H1 (cell line): ENCODE data around the gene CYP26A1. TPM values are rescaled to one million over a fixed set of nuclear protein-coding genes. Genes with fewer than 3 reads are reported as not detected.

ENCODE experiments used
- BCL11A ChIP-seq, 2 experiments: IDR thresholded peaks; one replicate each; pipeline ENCODE4 v1.6.1; 2011; ENCODE audit warnings: low read depth in 2 of 2, low read length in 2 of 2, mild to moderate bottlenecking in 2 of 2
- CBX8 ChIP-seq: fragments of 300-800, 300-1000 bp; sonication (generic); IDR thresholded peaks from 2 replicates; pipeline ENCODE4 v1.7.1; 2016; ENCODE audit warnings: low read depth, low read length, borderline replicate concordance
- CHD1 ChIP-seq: IDR thresholded peaks from 2 replicates; pipeline ENCODE4 v1.6.1; 2012; ENCODE audit warnings: low read depth, low read length, improper control_type of control experiment
- GABPA ChIP-seq: IDR thresholded peaks from 2 replicates; pipeline ENCODE4 v1.6.1; 2011; ENCODE audit warnings: mild to moderate bottlenecking, low read length, moderate library complexity, borderline replicate concordance; ENCODE audit not compliant: insufficient read depth
- HDAC2 ChIP-seq, 2 experiments: fragments of 300-600 bp in 1 of 2; sonication (generic) in 1 of 2; IDR thresholded peaks; 2 replicates each; pipeline ENCODE4 v1.6.1; 2011 to 2012; ENCODE audit warnings: low read depth in 2 of 2, low read length in 2 of 2, mild to moderate bottlenecking in 2 of 2, moderate library complexity in 2 of 2, borderline replicate concordance in 1 of 2, inconsistent platforms in 1 of 2
- NANOG ChIP-seq: IDR thresholded peaks from 2 replicates; pipeline ENCODE4 v1.6.1; 2011; ENCODE audit warnings: low read length, low read depth, mild to moderate bottlenecking, inconsistent platforms; ENCODE audit not compliant: insufficient read depth, poor library complexity, severe bottlenecking
- POLR2AphosphoS5 ChIP-seq: IDR thresholded peaks from 2 replicates; pipeline ENCODE4 v1.6.1; 2011; ENCODE audit warnings: low read depth, low read length
- POU5F1 ChIP-seq: IDR thresholded peaks from 2 replicates; pipeline ENCODE4 v1.6.1; 2011; ENCODE audit warnings: low read depth, mild to moderate bottlenecking, low read length, moderate library complexity
- RAD21 ChIP-seq, 2 experiments: IDR thresholded peaks in 1 of 2; conservative IDR thresholded peaks in 1 of 2; 2 replicates each; pipeline ENCODE4 v1.6.1; 2011; ENCODE audit warnings: low read depth in 2 of 2, low read length in 2 of 2, improper control_type of control experiment in 1 of 2, inconsistent platforms in 1 of 2, mild to moderate bottlenecking in 1 of 2, moderate library complexity in 1 of 2
- RXRA ChIP-seq: IDR thresholded peaks from 2 replicates; pipeline ENCODE4 v1.6.1; 2011; ENCODE audit warnings: low read depth, mild to moderate bottlenecking, low read length, moderate library complexity; ENCODE audit not compliant: insufficient read depth
- SAP30 ChIP-seq: fragments of 300-600 bp; sonication (generic); IDR thresholded peaks from 2 replicates; pipeline ENCODE4 v1.7.1; 2012; ENCODE audit warnings: low read length, moderate library complexity, mild to moderate bottlenecking, inconsistent platforms; ENCODE audit not compliant: insufficient read depth, insufficient replicate concordance
- TBP ChIP-seq: IDR thresholded peaks from 2 replicates; pipeline ENCODE4 v1.6.1; 2011; ENCODE audit warnings: low read depth, low read length, improper control_type of control experiment
- TEAD4 ChIP-seq: IDR thresholded peaks from 2 replicates; pipeline ENCODE4 v1.6.1; 2012; ENCODE audit warnings: low read depth, low read length, inconsistent platforms, mixed read lengths
- polyA plus RNA-seq, 7 experiments: library from polyadenylated mRNA; depleted of rRNA in 3 of 7; stranded (reverse) in 5 of 7; unstranded in 2 of 7; fragments of >200 nt in 5 of 7; fragments of 200-250 nt in 2 of 7; gene quantifications; 1 replicate in 5 of 7; 2 replicates in 1 of 7; 4 replicates in 1 of 7; pipeline versions ENCODE4 v1.2.1 to v1.2.3, GENCODE V29; 2011 to 2013; ENCODE audit warnings: missing spikeins in 2 of 7, mixed read lengths in 2 of 7
- total RNA-seq: library from RNA; stranded (reverse); fragmentation: NEBNext Ultra II Directional; extraction: Animal tissue kit (Norgen Biotek cat#: 25700); gene quantifications from 2 replicates; pipeline ENCODE4 v1.2.1, GENCODE V29; 2021
- TF ChIP-seq, protein P1 (sequence below): IDR thresholded peaks from 2 replicates; pipeline ENCODE4 v1.6.1; 2012; ENCODE audit warnings: low read length, inconsistent platforms
- TF ChIP-seq, protein P2 (sequence below): IDR thresholded peaks from 2 replicates; pipeline ENCODE4 v1.6.1; 2011; ENCODE audit warnings: low read length, improper control_type of control experiment
- TF ChIP-seq, protein P3 (sequence below), 3 experiments: IDR thresholded peaks; 1 replicate in 2 of 3; 2 replicates in 1 of 3; pipeline versions ENCODE4 v1.5.1 to v1.6.1; 2011; ENCODE audit warnings: low read length in 3 of 3, mild to moderate bottlenecking in 3 of 3, inconsistent platforms in 2 of 3, low read depth in 1 of 3, moderate library complexity in 1 of 3; ENCODE audit not compliant: insufficient read depth in 1 of 3; ENCODE audit errors: control extremely low read depth in 1 of 3
- TF ChIP-seq, protein P4 (sequence below): IDR thresholded peaks from 2 replicates; pipeline ENCODE4 v1.6.1; 2012; ENCODE audit warnings: inconsistent platforms

CYP26A1 gene
- total and polyA plus RNA-seq, 2 of the 8 experiments (the other 6 are each of a cell fraction or from before 2014, with no cell fraction given), result 5.0 to 9.1 TPM

DNA sequence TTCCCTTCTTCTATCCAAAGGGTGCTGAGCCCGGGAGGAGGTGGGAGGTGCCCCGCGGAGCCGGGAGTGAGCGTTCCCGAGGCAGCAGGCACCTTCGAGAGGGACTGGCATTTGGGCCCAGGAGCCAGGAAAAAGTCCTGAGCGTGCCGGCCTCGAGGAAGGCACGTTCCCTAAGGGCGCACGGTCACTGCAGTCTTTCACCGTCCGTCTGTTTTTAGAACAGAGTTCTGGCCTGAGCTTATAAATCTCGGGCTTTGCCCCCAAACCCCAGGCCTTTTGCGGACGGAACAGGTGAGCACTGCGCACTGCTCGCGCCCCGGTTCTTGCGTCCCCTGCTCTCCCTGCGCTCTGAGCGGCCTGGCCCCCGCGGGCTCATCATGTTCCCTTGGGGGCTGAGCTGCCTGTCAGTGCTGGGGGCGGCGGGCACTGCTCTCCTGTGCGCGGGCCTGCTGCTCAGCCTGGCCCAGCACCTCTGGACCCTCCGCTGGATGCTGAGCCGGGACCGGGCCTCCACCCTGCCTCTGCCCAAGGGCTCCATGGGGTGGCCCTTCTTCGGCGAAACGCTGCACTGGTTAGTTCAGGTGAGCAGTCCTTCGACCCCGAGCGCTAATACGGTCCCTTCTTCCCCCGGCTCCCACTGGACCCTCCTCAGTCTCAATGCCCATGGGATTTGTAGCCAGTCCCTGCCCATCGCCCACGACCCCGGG, 12.7 kb upstream of the CYP26A1 start (continued):
- TF ChIP-seq, protein P1, sequence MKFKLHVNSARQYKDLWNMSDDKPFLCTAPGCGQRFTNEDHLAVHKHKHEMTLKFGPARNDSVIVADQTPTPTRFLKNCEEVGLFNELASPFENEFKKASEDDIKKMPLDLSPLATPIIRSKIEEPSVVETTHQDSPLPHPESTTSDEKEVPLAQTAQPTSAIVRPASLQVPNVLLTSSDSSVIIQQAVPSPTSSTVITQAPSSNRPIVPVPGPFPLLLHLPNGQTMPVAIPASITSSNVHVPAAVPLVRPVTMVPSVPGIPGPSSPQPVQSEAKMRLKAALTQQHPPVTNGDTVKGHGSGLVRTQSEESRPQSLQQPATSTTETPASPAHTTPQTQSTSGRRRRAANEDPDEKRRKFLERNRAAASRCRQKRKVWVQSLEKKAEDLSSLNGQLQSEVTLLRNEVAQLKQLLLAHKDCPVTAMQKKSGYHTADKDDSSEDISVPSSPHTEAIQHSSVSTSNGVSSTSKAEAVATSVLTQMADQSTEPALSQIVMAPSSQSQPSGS, result no peak
- TF ChIP-seq CBX8 (no peak), TEAD4 (no peak), POLR2AphosphoS5 (no peak), POU5F1 (no peak), BCL11A (IDR thresholded peaks at IDR 0.05; ENCODE audit: low read depth in 2 of 2, low read length in 2 of 2) (no peak), RXRA (no peak), GABPA (no peak), HDAC2 (IDR thresholded peaks at IDR 0.05; ENCODE audit: borderline replicate concordance in 1 of 2, low read depth in 2 of 2, low read length in 2 of 2) (no peak), SAP30 (no peak), NANOG (no peak), RAD21 (IDR thresholded peaks at IDR 0.05 in 1 of 2, conservative IDR thresholded peaks at IDR 0.05 in 1 of 2; ENCODE audit: low read depth in 2 of 2, low read length in 2 of 2) (no peak), CHD1 (no peak), TBP (no peak)
- TF ChIP-seq, protein P2, sequence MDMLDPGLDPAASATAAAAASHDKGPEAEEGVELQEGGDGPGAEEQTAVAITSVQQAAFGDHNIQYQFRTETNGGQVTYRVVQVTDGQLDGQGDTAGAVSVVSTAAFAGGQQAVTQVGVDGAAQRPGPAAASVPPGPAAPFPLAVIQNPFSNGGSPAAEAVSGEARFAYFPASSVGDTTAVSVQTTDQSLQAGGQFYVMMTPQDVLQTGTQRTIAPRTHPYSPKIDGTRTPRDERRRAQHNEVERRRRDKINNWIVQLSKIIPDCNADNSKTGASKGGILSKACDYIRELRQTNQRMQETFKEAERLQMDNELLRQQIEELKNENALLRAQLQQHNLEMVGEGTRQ, result no peak
- TF ChIP-seq, protein P3, sequence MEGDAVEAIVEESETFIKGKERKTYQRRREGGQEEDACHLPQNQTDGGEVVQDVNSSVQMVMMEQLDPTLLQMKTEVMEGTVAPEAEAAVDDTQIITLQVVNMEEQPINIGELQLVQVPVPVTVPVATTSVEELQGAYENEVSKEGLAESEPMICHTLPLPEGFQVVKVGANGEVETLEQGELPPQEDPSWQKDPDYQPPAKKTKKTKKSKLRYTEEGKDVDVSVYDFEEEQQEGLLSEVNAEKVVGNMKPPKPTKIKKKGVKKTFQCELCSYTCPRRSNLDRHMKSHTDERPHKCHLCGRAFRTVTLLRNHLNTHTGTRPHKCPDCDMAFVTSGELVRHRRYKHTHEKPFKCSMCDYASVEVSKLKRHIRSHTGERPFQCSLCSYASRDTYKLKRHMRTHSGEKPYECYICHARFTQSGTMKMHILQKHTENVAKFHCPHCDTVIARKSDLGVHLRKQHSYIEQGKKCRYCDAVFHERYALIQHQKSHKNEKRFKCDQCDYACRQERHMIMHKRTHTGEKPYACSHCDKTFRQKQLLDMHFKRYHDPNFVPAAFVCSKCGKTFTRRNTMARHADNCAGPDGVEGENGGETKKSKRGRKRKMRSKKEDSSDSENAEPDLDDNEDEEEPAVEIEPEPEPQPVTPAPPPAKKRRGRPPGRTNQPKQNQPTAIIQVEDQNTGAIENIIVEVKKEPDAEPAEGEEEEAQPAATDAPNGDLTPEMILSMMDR (IDR thresholded peaks at IDR 0.05; ENCODE audit: control extremely low read depth in 1 of 3, insufficient read depth in 1 of 3, low read depth in 1 of 3, low read length in 3 of 3), result no peak
- TF ChIP-seq, protein P4, sequence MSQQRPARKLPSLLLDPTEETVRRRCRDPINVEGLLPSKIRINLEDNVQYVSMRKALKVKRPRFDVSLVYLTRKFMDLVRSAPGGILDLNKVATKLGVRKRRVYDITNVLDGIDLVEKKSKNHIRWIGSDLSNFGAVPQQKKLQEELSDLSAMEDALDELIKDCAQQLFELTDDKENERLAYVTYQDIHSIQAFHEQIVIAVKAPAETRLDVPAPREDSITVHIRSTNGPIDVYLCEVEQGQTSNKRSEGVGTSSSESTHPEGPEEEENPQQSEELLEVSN, result peak; percentile 79
